Measurements from ENCODE around the gene CXCR5. TPM values are rescaled to one million over a fixed set of nuclear protein-coding genes. Genes with fewer than 3 reads are reported as not detected.

Gene CXCR5
- total RNA-seq, 3 donors from 2014 or later, result 0.12 to 0.23 TPM; not detected in 1

DNA sequence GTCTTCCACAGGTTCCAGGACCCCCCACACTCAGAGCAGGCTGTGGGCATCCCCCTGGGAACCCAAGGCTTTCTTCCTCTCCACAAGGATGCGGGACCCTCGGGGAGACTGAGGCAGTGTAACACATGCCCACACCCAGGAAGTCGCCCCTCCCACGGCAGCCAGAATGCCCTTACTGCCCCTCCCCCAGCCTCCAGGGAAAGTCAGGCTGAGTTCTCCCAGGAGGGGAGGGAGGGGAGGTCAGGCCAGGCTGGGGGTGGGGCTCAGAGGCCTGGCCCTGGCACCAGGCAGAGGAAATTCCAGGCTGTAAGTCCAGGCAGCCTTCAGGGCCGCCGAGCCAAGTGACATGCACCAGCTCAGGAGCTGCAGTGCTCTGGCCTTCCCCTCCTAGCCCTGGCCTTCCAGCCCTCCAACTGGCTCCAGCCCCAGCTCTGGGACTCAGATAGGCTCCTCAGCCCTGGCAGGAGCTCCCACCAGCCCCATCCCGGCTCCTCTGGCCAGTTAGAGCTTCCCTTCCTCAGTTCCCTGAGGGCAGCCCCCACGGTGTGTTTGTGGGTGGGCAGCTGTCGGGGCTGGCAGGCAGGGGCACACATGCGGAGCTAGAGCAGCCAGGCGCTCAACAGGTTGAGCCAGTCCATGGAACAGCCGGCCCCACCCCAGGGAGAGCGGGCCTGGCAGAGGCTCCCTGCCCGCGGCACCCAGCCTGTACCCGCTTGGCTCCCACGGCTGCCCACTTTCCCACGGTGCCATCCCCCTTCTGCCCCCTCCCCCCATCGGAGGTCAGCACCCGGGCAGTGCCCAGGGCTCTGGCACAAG is 38.4 kb downstream of the CXCR5 start:
- intact Hi-C loops (cut with DNase I, micrococcal nuclease), result no loop called here
- ATAC-seq, result peak; percentile 25
- Histone ChIP-seq H3K36me3 (ENCODE audit: low read depth) (no peaks in the 10 kb centered on the region), H3K9me3 (no peaks in the 10 kb centered on the region), H3K4me1 (ENCODE audit: low read depth) (peaks cover 68% of the 10 kb centered on the region), H3K4me3 (no peak overlapping the region)
- DNase-seq, result peak; percentile 77 to 86 (median 84)
- TF ChIP-seq, protein P1, sequence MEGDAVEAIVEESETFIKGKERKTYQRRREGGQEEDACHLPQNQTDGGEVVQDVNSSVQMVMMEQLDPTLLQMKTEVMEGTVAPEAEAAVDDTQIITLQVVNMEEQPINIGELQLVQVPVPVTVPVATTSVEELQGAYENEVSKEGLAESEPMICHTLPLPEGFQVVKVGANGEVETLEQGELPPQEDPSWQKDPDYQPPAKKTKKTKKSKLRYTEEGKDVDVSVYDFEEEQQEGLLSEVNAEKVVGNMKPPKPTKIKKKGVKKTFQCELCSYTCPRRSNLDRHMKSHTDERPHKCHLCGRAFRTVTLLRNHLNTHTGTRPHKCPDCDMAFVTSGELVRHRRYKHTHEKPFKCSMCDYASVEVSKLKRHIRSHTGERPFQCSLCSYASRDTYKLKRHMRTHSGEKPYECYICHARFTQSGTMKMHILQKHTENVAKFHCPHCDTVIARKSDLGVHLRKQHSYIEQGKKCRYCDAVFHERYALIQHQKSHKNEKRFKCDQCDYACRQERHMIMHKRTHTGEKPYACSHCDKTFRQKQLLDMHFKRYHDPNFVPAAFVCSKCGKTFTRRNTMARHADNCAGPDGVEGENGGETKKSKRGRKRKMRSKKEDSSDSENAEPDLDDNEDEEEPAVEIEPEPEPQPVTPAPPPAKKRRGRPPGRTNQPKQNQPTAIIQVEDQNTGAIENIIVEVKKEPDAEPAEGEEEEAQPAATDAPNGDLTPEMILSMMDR (IDR thresholded peaks at IDR 0.05), result no peak

DNA sequence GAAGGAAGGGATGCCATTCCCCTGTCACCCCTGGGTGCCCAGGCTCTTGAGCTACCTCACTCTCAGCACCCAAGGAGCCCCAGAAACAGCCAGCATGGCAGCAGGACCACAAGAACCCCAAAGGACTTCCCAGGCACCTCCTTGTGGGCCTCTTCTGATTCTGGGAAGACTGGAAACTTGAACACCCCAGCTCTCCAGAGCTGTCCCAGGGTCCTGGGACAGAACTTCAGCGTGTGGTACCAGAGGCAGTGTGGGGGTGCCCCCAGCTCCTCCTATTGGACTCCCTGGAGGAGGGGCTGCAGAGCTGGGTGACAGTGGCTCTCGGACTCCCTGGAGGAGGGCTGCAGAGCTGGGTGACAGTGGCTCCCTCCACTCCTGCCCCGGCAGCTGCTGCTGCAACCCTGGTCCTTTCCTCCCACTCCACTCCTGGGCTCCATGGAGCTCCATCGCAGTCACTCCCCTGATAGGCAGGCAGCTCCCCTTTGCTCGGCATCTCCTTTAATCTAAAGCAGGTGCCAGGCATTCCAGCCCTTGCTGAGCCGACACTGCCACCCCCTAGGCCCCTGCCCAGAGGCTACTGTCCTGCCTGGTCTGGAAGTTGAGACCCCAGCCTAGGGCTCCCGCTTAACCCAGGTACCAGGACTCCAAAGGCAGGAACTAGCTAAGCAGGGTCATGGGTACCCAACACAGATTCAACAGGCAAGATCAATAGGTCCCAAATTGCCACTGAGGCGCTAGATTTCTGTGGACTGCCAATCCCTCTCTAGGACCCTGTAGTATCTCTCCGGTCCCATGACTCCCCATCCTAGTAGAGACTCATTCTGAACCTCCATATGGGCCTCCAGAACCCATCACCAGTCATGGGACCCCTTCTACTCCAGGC is 39.3 kb downstream of the CXCR5 start:
- peak in 2 of 3 donors; percentile 45 to 56 for DNase-seq
- no peak overlapping the region for H3K4me3 ChIP-seq
- intact Hi-C loops (cut with DNase I, micrococcal nuclease), result no loop called here
- TF ChIP-seq, protein P1 (IDR thresholded peaks at IDR 0.05), result no peak
- no peak for ATAC-seq
- H3K9me3 ChIP-seq, result no peaks in the 10 kb centered on the region
- H3K36me3 ChIP-seq (ENCODE audit: low read depth), result no peaks in the 10 kb centered on the region
- H3K4me1 ChIP-seq (ENCODE audit: low read depth), result peaks cover 64% of the 10 kb centered on the region

DNA sequence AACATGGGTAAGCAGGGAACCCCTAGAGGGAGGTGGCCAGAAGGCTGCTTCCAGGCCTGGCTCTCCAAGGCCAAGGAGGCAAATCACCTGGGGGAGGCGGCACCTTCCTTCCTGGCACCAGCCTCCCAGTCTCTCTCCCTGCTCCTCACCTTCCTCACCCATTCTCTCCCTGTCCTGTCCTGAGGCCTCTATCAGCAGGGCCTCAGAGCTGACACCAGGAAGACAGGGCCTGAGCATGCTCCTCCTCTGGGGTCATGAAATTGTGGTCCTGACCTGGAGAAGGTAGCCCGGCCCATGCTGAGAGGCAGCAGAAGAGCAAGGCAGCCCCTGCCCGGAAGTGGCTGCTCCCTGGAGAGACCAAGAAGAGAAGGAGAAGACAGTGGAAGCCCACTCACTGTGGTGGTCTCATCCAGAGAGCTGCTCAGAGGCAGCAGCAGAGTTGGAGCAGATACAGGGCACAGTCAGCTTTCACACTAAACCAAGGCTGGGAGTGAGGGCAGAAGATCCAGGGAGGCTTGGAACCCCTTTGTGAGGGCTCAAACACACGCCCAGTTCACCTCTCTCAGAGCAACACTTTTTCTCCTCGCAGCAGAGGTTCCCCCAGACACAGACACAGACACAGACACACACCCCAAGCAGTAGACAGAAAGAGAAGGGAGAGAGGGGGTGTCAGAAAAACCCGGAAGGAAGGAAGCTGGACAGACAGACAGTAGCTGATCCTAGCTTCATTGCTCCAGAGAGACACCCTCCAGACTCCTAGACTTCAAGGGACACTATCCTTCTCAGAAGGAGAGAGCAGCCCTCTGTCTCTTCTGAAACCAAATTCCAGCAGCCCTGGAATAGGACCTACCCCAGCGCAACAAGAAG is 40.3 kb downstream of the CXCR5 start:
- ATAC-seq, result no peak
- TF ChIP-seq, protein P1 (IDR thresholded peaks at IDR 0.05), result no peak
- intact Hi-C loops (cut with DNase I, micrococcal nuclease), result no loop called here
- peaks cover 56% of the 10 kb centered on the region for H3K4me1 ChIP-seq (ENCODE audit: low read depth)
- peak; percentile 47 to 61 (median 58) for DNase-seq
- H3K36me3 ChIP-seq (ENCODE audit: low read depth), result no peaks in the 10 kb centered on the region
- H3K4me3 ChIP-seq, result no peak overlapping the region
- no peaks in the 10 kb centered on the region for H3K9me3 ChIP-seq

DNA sequence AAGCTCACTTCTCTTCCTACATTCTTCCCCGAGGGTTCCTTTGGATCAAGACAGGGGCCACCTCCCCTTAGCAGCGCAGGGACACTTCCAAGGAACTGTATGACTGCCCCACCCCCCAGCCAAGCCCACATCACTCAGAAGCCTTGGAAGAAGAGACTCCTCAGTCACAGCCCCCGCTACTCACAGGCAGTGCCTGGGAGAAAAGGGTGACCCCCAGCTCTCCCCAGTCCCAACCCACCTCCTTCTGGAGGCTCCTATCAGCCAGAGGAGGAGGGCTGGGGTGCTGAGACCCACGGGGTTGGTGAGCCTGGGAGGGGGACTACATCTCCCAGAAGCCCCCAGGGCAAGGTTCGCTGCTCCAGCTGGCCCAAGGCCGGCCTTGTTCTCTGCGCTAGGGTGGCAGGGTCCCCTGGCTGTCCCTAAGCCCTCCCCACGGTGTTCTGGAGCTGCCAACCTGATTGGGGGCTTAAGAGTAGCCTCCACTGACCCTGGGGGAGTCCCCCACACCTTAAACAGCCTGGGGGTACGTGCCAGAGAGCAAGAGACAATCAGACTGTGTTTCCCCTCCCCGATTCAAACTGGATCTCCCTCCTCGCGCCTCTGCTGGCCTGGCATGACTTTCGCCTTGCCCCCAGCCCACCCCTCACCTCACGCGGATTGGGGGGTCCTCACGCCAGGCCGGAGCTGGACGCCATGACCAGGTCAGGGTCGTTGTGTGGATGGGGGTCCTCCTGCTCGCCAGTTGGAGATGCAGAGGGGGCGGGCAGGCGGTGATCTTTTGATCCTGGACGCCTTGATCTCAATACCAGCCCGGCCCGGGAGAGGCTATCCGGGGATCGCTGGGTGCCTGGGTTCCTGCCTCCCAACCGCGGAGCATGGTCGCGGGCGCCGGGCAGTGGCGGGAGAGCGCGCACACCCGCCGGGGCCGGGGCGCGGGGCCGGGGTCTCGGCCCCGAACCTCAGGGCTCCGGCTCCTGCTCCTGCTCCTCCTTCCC is 41.2 kb downstream of the CXCR5 start:
- H3K9me3 ChIP-seq, result no peaks in the 10 kb centered on the region
- ATAC-seq (no peak), DNase-seq (peak; percentile 73 to 77 (median 74))
- H3K4me3 ChIP-seq, result peak overlapping the region; percentile 54
- H3K36me3 ChIP-seq (ENCODE audit: low read depth), result no peaks in the 10 kb centered on the region
- H3K4me1 ChIP-seq (ENCODE audit: low read depth), result peaks cover 48% of the 10 kb centered on the region
- TF ChIP-seq, protein P1 (IDR thresholded peaks at IDR 0.05), result no peak
- intact Hi-C loops (cut with DNase I, micrococcal nuclease), result no loop called here
